RWPE1 (cell line): ENCODE measurements around the gene ITGAE.
"Not testable (repeated sequence)": the region's sequence is repeated elsewhere in the genome, so short reads cannot be mapped to it uniquely, and the experiment has no call there.

Source experiments
- CTCF ChIA-PET: fragments of 350-600 bp; sonication (Branson Sonifier 250); formaldehyde crosslinking; extraction: SDS; loops from one replicate; lab custom pipeline; 2021; lab: Yijun Ruan, JAX
- POLR2A ChIA-PET: fragments of 400-600 bp; formaldehyde crosslinking; extraction: SDS; loops from one replicate; lab custom pipeline; 2020; ENCODE audit warnings: antibody characterized with exemption; ENCODE audit not compliant: low non-redundant PET; lab: Yijun Ruan, JAX
- DNase-seq: peaks from one replicate; pipeline ENCODE4 v3.0.0; 2012; ENCODE audit warnings: low spot score
- H3K27ac ChIP-seq: fragments of 450-650 bp; 2 replicates; pipeline ENCODE4 v1.5.1; 2017
- CTCF ChIP-seq: fragments of 450-650 bp; conservative IDR thresholded peaks from 2 replicates; pipeline ENCODE4 v1.5.1; 2017; ENCODE audit warnings: low read depth, mild to moderate bottlenecking

The ITGAE gene

GRCh38 chr17:3740611-3741073 lies 60.3 kb downstream of the ITGAE start:
- H3K27ac ChIP-seq = no peak overlapping the region
- DNase-seq = no peak
- POLR2A ChIA-PET = no interaction called here
- TF ChIP-seq CTCF = no peak
- CTCF ChIA-PET = no interaction called here

DNA sequence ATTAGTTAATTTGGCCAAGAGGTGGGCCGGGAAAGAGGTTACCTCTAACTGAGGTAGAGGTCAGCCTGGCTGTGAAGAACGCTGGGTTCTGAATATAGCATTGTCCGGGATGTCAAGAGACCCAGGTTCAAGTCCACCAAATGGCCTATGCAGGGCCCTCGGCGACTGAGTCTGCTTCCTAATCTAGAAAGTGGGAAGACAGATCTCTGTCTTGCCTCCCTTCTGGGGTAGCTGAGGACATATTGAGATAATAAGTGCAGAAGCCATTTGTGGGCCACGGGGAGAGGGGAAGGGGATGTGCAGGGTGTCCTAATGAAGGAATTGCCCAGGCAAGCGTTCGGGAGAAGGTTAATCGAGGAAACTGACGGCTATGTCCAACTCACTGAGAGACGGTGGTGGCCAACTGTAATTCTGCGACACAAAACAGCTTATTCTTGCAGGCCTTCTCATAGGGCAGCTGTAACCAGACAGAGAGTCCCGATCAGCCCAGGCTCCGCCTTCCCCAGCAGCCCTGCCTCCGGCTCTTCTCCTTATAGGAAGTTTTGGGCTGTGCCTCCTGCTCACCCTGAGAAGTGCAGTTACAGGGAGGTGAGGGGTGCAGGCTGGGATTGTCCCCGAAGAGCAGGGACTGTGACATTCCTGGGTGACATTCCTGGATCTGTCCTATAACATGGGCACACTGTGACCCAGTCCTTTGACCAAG lies 61.4 kb downstream of the ITGAE start:
- TF ChIP-seq CTCF = no peak
- H3K27ac ChIP-seq = no peak overlapping the region
- POLR2A ChIA-PET = no interaction called here
- DNase-seq = no peak
- CTCF ChIA-PET = interaction anchor here (0.6 to 2.0 kb wide), 3 partner anchors 8 to 103 kb away, joined by 3 to 5 read pairs (median 3); partner anchors contain the start of gene HASPIN

DNA sequence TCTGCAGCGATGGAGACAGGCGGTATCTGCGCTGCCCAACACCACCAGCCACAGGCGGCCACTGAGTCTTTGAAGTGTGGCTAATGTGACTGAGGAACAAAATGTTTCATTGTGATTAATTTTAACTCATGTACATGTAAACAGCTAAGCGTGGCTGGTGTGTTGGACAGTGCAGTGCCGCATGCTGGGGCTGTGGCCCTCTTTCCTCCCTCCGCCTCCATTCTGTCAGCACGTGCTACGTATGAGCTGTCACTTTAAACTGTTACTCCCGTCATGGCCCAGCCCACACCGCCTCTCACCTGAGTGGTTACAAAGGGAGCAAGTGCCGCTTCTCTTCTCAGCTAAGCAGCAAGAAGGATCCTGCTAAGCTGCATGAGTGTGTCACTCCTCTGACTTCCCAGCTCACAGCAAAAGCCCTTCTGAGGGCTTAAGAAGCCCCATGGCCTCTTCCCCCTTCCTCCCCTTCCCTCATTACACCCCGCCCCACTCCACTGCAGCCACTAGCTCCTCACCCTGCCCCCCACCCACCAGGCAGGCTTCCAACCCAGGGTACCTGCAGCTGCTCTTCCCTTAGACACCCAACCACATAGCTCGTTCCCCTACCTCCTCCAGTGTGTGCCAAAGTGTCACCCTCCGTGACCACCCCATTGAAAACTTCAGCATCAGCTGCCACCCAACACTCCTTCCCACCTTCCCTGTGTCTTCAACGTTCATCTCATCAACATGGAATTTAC lies 62.3 kb downstream of the ITGAE start:
- no peak overlapping the region for H3K27ac ChIP-seq
- ChIA-PET POLR2A (no interaction called here), CTCF (interaction anchor here (0.6 to 2.0 kb wide), 11 partner anchors 9 to 108 kb away, joined by 3 to 13 read pairs (median 5); partner anchors contain the start of genes HASPIN and NCBP3)
- TF ChIP-seq CTCF = no peak
- peak; percentile 46 for DNase-seq

GRCh38 chr17:3735515-3735914 lies 65.5 kb downstream of the ITGAE start:
- ChIA-PET POLR2A (no interaction called here), CTCF (interaction anchor here (0.6 to 1.3 kb wide), 4 partner anchors 40 to 320 kb away, joined by 3 to 7 read pairs (median 3); no protein-coding TSS in a partner anchor)
- no peak for TF ChIP-seq CTCF
- DNase-seq = no peak
- no peak overlapping the region for H3K27ac ChIP-seq

DNA sequence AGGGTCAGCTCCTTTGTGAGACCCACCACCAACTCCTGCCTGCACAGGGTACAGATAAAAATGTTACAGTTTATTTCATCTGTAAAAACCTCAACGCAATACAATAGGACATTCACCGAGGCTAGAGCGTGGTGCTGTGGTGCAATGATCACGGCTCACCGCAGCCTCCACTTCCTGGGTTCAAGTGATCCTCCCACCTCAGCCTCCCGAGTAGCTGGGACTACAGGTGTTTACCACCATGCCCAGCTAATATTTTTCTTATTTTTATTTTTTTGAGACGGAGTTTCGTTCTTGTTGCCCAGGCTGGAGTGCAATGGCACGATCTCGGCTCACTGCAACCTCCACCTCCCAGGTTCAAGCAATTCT lies 66.1 kb downstream of the ITGAE start:
- POLR2A ChIA-PET = not testable (repeated sequence)

GRCh38 chr17:3732210-3732621 lies 68.8 kb downstream of the ITGAE start:
- H3K27ac ChIP-seq = no peak overlapping the region
- ChIA-PET CTCF (no interaction called here), POLR2A (no interaction called here)
- TF ChIP-seq CTCF = no peak
- no peak for DNase-seq

More for the DNA sequence above, 66.1 kb downstream of the ITGAE start:
- H3K27ac ChIP-seq, DNase-seq: not testable (repeated sequence)
- CTCF ChIA-PET = interaction anchor here (1.0 to 1.2 kb wide), 3 partner anchors 57 to 109 kb away, joined by 3 to 4 read pairs (median 3); no protein-coding TSS in a partner anchor
